NCI-H526 treated with DMSO at 0.1 percent for 48 hours (cell line): ENCODE data around the gene GUCD1.

Experiments
- DNase-seq: peaks from one replicate; lab custom pipeline; 2025; lab: John Stamatoyannopoulos, UW

Gene GUCD1

DNA sequence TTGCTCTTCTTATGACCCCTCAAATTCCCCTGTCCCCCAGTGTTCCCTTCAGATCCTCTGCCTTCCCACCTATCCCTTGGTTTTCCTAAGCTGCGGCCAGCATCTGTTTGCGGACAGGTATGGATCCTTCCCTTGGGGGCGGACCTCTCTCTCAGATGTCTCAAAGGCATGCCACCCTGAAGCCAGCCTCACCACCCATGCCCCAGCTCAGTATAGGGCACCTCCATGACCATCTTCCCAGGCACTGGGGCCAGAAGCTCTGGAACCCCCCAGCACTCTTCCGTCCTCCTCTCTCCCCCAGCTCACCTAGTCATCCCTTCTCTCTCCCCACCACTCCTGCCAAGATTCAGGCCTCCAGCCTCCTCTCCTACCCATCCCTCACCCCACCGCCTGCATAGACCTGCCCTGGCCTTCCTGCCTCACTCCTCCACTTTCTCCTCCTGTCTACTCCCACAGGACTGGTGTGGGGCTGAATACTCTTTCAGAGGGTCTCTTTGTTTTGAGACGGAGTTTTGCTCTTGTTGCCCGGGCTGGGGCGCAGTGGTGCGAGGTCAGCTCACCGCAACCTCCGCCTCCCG is 35.7 kb upstream of the GUCD1 start:
- DNase-seq: no peak

DNA sequence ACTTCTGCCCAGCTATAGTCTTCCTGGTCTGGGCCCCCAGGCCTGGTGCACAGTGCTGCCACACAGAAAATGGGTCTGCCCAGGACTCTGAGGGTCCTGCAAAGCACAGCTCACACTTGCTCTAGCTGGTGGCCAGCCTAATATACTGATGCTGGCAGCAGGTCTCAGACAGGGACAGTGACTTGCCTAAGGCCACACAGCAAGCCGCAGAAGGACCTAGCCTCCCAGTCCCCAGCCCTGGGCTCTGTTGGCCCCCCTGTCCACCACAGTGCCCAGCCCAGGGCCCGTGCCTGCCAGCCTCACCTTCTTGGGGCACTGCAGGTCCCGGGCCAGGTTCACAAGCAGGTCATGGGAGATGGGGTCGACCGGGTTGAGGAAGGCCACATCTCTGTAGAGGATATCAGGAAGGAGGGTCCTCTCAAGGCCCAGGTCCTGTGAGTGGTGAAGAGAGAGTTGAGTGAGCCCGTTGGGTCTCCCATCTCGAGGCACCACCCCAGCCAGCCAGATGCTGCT is 34.6 kb upstream of the GUCD1 start:
- DNase-seq: no peak

DNA sequence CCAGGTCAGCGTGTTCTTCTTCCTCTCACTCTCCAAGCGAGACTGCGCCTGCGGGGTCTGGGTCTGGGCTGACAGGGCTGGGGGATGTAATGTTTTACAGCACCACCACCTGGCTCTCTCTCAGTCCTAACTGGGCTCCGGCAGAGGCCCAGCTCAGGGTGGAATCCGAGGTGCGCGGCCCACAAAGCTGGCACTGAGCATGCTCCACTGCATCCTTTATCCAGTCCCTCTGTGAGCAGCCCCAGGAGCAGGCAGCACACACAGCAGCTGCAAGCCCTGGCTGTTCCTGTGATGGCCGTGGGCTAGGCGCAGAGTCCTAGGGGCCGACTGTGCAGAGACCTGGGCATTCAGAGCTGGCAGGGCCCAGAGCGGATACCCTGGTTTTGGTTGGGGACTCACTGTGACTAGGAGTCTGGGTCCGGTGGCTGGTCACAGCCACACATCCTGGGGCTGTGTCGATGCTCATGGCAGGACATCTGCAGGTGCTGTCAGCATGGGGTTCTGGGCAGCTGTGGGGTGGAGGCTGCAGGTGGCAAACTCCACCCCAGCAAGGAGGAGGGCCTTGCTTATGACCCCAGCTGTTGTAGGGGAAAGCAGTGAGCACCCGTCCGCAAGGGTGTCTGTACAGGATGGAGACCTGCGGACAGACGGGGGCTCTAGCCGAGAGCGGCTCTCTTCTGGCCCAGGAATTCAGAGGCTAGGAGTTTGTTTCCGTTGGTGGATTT is 34.0 kb upstream of the GUCD1 start:
- DNase-seq: no peak

DNA sequence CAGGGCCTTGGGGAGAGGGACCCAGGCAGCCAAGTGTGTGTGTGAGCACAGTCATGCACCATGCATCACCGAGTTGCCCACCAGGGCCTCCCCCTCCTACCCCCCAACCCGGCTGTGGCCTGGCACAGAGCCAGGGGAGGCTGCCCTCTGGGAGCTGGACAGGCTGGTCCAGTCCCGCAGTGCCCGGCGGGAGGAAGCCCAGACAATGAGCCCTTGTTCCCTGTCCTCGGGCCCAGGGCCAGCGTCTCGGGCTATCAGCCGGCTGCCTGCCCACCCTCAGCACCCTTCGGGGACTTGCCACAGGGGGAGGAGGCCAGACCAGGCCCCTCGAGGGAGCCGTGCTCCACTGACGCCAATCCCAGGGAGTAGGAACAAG is 33.4 kb upstream of the GUCD1 start:
- no peak for DNase-seq

DNA sequence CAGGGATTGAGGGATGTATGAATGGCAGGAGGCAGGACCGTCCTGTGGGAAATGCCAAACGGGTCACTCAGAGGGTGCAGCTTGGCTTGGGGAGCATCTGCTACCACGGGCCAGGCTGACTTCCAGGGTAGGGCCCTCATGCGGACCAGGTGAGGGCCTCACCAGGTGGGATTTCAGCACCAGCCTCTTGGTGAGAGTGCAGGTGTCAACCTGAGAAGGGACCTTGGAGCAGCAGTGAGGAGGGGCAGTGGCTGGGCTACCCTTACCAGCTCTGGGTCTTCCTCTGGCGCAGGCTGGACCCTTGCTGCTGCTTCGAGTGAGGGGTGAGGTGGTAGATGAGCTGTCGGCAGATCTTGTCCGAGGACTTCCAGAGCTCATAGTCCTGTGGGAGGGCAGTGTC is 33.0 kb upstream of the GUCD1 start:
- no peak for DNase-seq

DNA sequence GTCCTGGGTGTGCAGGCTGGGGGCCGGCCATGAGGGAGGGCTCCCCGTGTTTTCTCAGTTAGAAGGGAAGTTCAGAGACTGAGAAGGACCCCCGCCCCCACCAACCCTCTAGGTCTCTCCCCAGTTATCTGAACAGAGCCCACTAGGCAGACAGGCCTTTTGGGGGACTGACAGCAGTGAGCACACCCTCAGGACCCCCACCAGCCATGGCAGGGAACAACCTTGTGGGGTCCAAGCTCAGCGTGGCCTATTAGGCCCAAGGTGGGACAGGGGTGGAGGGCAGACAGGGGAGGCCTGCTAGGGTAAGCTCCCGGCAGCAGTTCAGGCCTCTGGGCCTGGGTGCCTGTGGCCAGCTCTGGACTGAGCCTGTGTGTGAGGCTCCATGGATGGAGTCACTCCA is 32.3 kb upstream of the GUCD1 start:
- no peak for DNase-seq

DNA sequence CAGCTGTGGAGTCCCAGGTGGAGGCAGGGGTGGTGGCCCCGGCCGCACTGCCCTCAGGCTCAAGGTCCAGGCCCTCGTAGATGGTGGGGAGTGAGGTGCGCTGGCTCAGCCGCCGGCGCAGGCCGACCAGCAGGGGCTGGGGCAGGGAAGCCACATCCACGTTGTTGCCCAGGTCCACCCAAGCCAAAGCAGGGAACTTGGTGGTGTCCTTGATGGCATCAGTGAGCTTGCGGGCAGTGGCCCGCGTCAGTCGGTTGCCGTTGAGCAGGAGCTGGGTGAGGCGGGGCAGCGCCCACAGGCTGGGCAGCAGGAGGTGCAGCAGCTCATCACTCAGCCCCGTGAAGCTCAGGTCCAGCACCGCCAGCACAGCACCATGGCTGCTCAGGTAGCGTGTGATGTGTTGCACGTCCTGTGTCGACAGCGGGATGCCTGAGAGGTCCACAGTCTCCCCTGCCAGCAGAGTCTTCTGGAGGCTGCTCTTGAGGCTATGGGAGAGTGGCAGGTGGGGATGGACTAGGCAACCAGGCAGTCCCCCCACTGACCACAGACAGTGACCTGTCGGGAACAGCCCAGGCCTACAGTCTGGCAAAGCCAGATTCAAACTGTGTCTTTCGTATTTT is 31.1 kb upstream of the GUCD1 start:
- DNase-seq: no peak

DNA sequence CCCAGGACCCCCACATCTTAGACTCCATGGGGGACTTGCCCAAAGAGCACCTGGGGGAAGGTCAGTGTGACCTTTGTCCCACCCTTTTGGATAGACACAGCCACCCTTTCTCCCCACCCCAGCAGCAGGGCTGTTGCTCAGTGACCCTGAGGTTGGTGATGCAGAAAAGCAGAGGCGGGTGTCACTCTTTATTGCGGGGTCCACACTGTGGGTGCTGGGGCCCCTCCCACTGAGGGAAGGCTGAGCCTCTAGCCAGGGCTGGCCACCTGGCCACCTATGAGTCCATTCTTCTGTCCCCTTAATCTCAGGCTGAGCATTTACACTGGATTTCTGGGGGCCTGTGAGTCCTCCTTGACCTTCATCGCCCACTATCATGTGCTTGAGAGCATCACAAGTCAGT is 30.5 kb upstream of the GUCD1 start:
- DNase-seq: no peak

DNA sequence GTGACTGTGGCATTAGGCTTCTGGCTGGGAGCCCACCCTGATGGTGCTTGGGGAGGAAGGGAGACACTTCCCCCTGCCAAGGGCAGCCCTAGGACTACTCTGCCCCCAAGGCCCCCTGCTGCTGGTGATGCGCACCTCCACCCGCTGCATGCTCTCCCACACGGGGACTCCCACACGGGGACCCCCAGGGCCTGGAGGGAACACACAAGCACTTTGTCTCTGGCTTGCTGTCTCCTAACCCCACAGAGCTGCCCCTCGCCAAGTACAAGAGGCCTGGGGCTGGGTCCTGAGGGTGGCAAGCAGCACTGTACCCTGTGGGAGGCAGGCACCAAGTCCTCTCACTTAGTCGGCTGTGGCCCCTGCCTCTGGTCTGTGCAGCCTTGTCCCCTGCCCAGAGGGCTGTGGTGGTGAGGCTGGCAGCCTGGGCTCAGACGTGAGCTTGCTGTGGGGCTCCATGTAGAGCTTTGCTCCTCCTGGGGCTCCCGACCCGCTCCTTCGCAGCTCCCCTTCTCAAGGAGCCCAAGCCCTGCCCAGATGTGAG is 30.0 kb upstream of the GUCD1 start:
- no peak for DNase-seq

DNA sequence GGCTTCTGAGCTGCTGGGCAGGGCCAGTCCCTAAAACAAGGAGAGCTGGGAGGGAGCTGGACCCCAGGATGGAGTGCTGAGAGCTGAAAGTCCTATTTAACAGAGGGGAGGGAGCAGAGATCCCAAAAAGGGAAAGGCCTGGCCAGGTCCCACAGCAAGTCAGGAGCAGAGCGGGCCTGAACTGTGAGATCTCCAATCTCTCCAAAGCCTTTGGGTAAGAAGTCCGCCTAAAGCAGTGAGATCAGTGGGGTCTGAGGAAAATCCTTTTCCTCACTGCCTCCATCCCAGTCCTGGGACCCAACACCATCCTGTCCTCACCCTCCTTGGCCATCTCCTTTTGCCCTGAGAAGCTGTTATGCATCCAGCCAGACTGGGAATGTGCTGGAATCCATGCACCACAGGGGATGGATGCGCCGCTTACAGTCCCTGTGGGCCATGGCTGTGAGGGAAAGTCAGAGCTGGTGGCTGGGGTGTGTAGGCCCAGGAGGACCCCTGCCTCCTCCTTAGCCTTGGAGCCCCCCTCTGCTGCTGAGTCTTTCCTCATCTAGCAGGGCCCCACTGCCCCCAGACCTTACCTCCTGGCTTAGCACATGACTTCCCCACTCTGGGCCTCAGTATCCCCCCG is 29.3 kb upstream of the GUCD1 start:
- DNase-seq: no peak

DNA sequence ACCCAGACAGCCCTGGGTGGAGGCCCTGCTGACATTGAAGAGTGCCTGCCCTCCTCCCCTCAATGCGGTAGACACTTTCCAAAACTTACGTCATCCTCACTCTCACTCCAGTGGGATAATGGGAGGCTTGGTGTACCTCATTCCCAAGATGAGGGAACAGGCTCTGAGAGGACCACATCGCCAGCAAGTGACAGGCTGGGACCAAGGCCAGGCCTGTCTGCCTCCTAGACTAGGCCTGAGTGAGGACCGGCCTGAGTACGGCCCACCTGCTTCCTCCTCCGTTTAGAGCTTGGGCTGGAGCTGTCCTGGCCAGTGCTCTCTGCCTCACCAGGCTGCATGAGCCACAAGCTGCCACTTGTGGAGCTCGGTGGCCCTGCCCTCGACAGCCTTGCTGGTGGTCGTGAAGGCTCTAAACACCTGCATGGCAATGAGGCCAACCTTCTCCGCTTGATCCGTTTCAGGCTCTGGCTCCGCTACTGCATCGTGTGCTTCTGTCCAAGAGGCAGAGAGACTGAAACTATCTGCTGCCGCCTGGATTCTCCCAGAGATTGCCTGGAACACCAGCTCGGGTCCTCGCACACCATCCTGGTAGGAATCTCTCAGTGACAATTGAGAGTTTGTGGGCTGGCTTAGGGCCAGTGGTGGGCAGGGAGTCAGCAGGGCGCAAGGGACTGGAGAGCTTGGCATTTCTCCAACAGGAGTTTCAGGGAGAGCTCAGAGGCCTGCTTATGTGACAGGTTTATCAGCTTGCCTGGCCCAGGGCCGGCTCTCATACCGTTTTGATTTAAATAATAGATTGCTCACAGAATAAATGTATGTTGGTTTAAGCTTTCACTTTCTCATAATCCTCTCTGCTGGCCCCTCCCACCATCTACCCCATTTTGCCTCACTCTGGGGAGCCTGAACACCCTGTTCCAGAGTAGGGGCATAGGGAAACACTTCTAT is 28.6 kb upstream of the GUCD1 start:
- DNase-seq: no peak

DNA sequence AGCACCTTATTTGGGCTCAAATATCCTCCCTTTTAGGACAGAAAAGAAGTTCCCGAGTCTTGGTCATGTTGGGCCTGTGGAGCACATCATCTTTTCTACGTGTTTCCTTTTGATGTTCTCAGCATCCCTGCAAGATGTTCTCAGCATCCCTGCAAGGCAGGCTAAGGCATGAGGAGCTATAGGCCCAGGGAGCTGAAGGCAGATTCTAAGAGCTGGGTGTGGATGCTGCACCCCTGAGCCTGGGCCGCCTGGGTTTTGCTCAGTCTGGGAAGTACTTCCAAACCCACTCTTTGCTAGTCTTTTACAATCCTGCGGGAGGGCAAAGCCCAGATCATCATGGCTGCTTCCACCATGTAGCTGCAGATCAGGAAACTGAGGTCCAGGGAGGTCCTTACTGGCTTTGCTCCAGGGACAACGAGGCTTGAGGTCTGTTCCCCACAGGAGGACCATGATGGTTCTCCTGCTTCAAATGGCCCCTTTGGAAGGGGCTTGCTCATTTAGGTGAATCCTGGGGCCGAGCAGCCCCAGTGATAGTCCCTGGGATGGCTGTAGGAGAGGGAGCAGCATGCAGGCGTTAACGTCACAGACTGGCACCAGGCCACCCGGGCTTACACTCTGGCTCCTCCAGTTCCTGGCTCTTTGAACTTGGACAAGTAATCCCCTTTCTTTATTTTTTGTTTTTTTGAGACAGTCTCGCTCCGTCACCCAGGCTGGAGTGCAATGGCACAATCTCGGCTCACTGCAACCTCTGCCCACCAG is 27.3 kb upstream of the GUCD1 start:
- DNase-seq: no peak

DNA sequence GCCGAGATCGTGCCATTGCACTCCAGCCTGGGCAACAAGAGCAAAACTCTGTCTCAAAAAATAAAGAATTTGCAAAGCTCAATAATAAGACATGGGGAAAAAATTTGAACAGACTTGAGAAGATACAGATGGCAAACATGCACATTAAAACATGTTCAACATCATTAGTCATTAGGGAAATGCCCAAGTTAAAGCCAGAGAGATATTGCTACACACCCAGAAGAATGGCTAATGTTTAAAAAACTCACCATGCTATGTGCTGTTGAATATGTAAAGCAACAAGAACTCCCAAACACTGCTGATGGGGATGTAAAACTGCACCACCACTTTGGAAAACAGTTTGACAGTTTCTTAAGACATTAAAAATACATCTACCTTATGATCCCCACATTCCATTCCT is 25.3 kb upstream of the GUCD1 start:
- no peak for DNase-seq

DNA sequence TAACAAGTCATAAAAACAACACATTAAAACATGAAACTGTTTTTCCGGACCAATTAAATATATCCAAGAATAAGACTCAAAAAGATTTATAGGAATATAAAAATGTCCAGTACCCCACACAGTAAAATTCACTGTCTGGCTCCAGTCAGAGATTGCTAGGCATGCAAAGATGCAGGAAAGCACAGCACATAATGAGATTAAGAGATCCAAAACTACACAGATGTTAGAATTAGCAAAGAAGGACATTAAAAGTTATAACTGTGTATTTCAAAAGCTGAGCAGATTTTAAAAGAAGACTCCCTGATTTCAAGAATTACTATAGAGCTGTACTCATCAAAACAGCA is 24.3 kb upstream of the GUCD1 start:
- no peak for DNase-seq

DNA sequence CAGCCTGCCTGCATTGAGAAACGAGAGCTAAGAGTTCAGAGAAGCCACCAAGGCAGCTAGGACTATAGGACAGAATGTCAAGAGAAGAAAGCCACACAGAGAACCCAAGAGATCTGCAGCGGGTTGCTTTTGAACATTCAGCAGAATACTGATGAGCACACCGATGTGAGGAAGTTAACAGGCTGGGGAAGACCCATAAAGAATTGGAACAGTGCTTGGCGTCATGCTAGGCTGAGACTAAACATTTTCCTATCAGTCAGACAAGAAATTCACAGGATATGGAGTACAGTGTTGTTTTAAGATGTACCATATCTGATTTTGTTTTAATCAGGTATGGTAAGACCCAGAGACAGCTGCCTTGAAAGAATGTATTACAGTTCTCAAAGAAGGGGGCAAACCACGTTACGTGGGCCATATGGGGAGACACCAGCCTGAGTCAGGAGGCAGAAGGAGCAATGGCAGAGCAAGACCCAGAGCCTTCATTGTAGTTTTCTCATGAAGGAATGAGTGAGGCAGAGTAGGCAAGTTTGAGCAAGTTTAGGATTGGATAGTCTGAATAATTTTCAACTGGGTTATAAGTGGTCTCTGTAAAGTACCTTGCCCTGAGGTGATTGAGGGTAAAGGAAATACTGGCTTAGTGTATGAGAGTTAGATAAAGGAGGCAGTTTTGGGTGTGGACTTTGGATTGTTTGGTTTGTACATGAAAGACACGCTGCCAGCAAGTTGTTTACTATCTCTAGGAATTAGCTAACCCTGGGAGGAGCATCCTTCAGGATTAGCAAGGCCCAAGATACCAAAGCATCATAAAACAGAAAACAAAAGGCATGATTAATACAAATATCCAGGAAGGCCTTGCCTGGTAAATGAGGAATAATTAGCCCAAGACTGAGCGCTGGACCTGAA is 23.7 kb upstream of the GUCD1 start:
- no peak for DNase-seq

DNA sequence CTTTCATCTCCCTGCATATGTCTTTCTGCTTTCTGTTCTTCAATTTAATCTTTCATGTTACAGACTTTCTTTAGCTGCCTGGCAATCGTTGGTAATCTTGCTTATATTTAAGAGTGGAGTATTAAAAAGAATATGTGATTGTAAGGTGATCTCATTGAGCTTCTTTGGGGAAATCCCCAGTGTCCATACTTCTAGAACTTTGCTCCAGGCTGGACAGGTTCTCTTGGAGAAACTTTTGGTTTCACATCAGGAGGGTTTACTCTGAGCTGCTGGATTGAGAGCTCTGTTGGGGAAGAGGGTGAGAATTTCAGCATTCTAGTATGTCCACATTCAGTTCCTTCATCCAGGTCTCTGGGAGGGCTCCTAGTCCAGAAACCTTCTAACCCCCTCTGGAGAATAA is 21.8 kb upstream of the GUCD1 start:
- no peak for DNase-seq

DNA sequence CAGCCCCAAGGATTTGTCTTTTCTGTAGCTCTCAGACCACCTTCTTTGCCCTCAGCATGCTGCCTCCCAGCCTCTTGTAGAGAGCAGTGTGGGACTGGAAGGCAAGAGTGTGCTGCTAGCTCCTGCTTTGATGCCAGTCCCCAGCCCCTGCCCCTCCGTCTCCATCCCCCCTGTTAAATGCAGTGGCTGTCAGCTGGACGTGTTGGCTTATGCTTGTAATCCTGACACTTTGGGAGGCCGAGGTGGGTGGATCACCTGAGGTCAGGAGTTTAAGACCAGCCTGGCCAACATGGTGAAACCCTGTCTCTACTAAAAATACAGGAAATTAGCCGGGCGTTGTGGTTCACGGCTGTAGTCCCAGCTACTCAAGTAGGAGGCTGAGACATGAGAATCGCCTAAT is 16.3 kb upstream of the GUCD1 start:
- DNase-seq: no peak

DNA sequence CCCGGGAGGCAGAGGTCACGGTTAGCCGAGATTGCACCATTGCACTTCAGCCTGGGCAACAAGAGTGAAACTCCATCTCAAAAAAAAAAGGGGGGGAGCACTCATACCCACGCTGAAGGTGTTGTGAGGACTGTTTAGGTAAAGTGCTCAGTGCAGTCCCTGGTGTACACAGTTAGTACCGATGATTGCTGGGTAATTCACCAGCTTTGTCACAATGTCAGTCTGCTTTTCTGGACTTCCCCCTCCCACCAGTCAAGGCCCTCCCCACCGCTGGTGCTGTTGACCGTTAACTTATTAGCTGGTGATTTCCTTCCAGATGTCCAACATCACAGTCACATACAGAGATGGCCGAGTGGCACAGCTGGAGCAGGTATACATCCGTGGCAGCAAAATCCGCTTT is 12.7 kb upstream of the GUCD1 start:
- no peak for DNase-seq

DNA sequence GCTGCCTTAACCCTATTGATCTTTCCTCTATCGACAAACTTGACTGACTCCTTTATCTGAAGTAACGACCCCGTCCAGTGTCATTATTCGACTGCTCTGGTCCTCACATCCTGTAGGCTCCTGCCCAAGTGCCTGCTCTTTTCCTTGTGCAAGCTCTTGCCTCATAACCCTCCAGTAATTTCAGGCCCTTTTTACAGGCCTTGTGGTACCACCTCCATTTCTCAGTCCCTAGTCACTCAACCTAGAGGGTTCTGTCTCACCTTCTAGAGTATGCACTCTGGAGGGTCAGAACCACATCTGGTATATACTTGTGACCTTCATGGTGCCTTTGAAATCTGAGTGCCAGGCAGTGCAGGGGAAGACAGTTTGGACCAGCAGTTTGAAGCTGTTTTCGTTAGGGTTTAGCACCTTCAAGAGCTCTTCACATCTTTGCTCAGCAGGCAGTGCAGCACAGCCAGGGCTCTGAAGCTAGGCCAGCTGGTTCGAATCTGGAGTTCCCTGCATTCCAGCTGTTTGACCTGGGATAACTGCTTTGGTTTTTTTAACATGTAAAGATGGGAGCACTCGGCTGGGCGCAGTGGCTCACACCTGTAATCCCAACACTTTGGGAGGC is 12.1 kb upstream of the GUCD1 start:
- DNase-seq: no peak

DNA sequence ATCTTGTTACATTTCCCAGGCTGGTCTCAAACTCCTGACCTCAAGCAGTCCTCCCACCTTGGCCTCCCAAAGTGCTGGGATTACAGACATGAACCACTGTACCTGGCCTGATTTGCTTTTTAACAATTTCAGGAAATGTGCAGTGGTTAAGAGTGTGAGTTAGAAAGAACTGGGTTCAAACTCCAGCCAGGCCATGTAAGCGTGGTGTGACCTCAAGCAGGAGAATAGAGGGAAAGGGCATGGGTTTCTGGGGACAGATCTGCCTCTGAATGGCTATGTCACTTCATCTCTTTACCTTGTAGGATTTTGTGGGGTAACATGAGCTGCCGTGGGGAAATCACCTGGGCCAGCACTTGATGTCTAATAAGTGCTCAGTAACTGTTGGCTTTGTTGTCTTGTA is 10.1 kb upstream of the GUCD1 start:
- DNase-seq: no peak
